KG1 (cell line): ENCODE measurements around the gene ISCU.
"Not testable (repeated sequence)": the region's sequence is repeated elsewhere in the genome, so short reads cannot be mapped to it uniquely, and the experiment has no call there.

Experiments used
- DNase-seq: peaks from one replicate; lab custom pipeline; 2025; lab: John Stamatoyannopoulos, UW

ISCU gene

GRCh38 chr12:108543652-108544051 lies 18.7 kb upstream of the ISCU start:
- no peak for DNase-seq

GRCh38 chr12:108547686-108548085 lies 14.7 kb upstream of the ISCU start:
- DNase-seq: no peak

GRCh38 chr12:108548954-108549521 lies 13.4 kb upstream of the ISCU start:
- no peak for DNase-seq

GRCh38 chr12:108551535-108551934 lies 10.9 kb upstream of the ISCU start:
- DNase-seq: no peak

- DNase-seq: no peak
Measured at GRCh38 chr12:108553799-108554198, 8.6 kb upstream of the ISCU start.

- not testable (repeated sequence) for DNase-seq
Measured at GRCh38 chr12:108555383-108555782, 7.0 kb upstream of the ISCU start.

- DNase-seq: no peak
Measured at GRCh38 chr12:108559007-108559655, 3.3 kb upstream of the ISCU start.

- no peak for DNase-seq
Measured at GRCh38 chr12:108559748-108560147, 2.6 kb upstream of the ISCU start.

GRCh38 chr12:108560321-108560721 lies 2.1 kb upstream of the ISCU start:
- no peak for DNase-seq

GRCh38 chr12:108560752-108561719 lies 1.4 kb upstream of the ISCU start, which contains the start of gene SART3:
TSS of gene SART3 (minus strand) at chr12:108561173. CDS start at chr12:108561154, 19 bp downstream.
- DNase-seq: peak; percentile 91

GRCh38 chr12:108561852-108562347 lies 496 bp upstream of the ISCU start:
- DNase-seq: peak; percentile 88

- DNase-seq: peak; percentile 63
Measured at GRCh38 chr12:108563136-108563803, 874 bp downstream of the ISCU start.

GRCh38 chr12:108563804-108564151 lies 1.4 kb downstream of the ISCU start:
- no peak for DNase-seq

- no peak for DNase-seq
Measured at GRCh38 chr12:108564724-108565123, 2.3 kb downstream of the ISCU start.

- no peak for DNase-seq
Measured at GRCh38 chr12:108565146-108565545, 2.8 kb downstream of the ISCU start.

- peak; percentile 13 for DNase-seq
Measured at GRCh38 chr12:108565976-108566375, 3.6 kb downstream of the ISCU start.

- DNase-seq: no peak
Measured at GRCh38 chr12:108566452-108566851, 4.1 kb downstream of the ISCU start.

GRCh38 chr12:108567406-108568337 lies 5.3 kb downstream of the ISCU start:
- DNase-seq: no peak

GRCh38 chr12:108568338-108569154 lies 6.2 kb downstream of the ISCU start:
- DNase-seq: no peak
